T-cell (primary cell): Measurements from ENCODE around the gene CHEK1. TPM values are rescaled to one million over a fixed set of nuclear protein-coding genes. Genes with fewer than 3 reads are reported as not detected.

ENCODE experiments used
- ATAC-seq, 4 experiments: fragments of 200-7000 bp in 3 of 4; fragments of 150-1000 bp in 1 of 4; cut with Tn5 transposase; replicated peaks in 1 of 4; 1 replicate in 3 of 4; 2 replicates in 1 of 4; pipeline ENCODE4 v1.10.0; 2021; ENCODE audit warnings: moderate library complexity in 3 of 4, mild to moderate bottlenecking in 2 of 4, moderate number of reproducible peaks in 1 of 4
- CTCF ChIA-PET, 2 donors: fragments of 300-600 bp; sonication (Branson Sonifier 250); formaldehyde crosslinking; loops; one replicate each; lab custom pipeline; 2022; ENCODE audit warnings: antibody characterized with exemption in 2 of 2; lab: Charles Lee
- POLR2A ChIA-PET, 2 donors: fragments of 300-600 bp; sonication (Branson Sonifier 250); formaldehyde crosslinking; loops; one replicate each; lab custom pipeline; 2022; ENCODE audit warnings: antibody characterized with exemption in 2 of 2; lab: Charles Lee
- DNase-seq, 35 experiments: peaks; one replicate each; pipeline versions ENCODE4 v3.0.0 to v3.0.0-alpha.2; 2013 to 2023
- H3K27ac ChIP-seq: one replicate; pipeline ENCODE4 v1.5.1; 2013; ENCODE audit warnings: low read length
- H3K27me3 ChIP-seq, 2 experiments: replicated peaks in 1 of 2; 1 replicate in 1 of 2; 2 replicates in 1 of 2; pipeline versions ENCODE4 v1.6.1 to v1.7.0; 2013; ENCODE audit warnings: low read length in 1 of 2, mixed read lengths in 1 of 2; ENCODE audit not compliant: control insufficient read depth in 2 of 2, insufficient read depth in 2 of 2; ENCODE audit errors: extremely low read depth in 1 of 2
- H3K36me3 ChIP-seq, 2 donors: 1 replicate in 1 of 2; 2 replicates in 1 of 2; pipeline versions ENCODE4 v1.6.1 to v1.7.0; 2013; ENCODE audit warnings: low read length in 1 of 2; ENCODE audit not compliant: control insufficient read depth in 2 of 2, insufficient read depth in 1 of 2; ENCODE audit errors: extremely low read depth in 1 of 2
- H3K4me1 ChIP-seq, 2 experiments: 1 replicate in 1 of 2; 2 replicates in 1 of 2; pipeline versions ENCODE4 v1.6.1 to v1.7.0; 2013; ENCODE audit warnings: low read length in 2 of 2, mixed read lengths in 1 of 2; ENCODE audit not compliant: insufficient read depth in 2 of 2, control insufficient read depth in 1 of 2; ENCODE audit errors: extremely low read depth in 1 of 2
- H3K4me3 ChIP-seq, 2 donors: 1 replicate in 1 of 2; 2 replicates in 1 of 2; pipeline versions ENCODE4 v1.5.1 to v1.7.0; 2013; ENCODE audit warnings: mild to moderate bottlenecking in 2 of 2, low read length in 1 of 2, moderate library complexity in 1 of 2; ENCODE audit not compliant: control insufficient read depth in 1 of 2; ENCODE audit errors: extremely low read depth in 1 of 2
- H3K9me3 ChIP-seq: 2 replicates; pipeline ENCODE4 v1.7.0; 2013
- H3K27ac Mint-ChIP-seq, 2 donors: one replicate each; pipeline ENCODE4 v1.8.0; 2020 to 2021; ENCODE audit warnings: mild to moderate bottlenecking in 2 of 2, mixed read lengths in 2 of 2
- H3K27me3 Mint-ChIP-seq, 2 donors: one replicate each; pipeline ENCODE4 v1.8.0; 2021 to 2022; ENCODE audit warnings: mixed read lengths in 2 of 2
- H3K36me3 Mint-ChIP-seq: one replicate; pipeline ENCODE4 v1.8.0; 2021; ENCODE audit warnings: mixed read lengths
- H3K4me1 Mint-ChIP-seq, 3 donors: one replicate each; pipeline ENCODE4 v1.8.0; 2020 to 2022; ENCODE audit warnings: mixed read lengths in 3 of 3, mild to moderate bottlenecking in 1 of 3
- H3K4me3 Mint-ChIP-seq, 3 donors: one replicate each; pipeline ENCODE4 v1.8.0; 2020 to 2022; ENCODE audit warnings: mild to moderate bottlenecking in 3 of 3, mixed read lengths in 3 of 3, moderate library complexity in 3 of 3
- H3K9me3 Mint-ChIP-seq, 3 donors: one replicate each; pipeline ENCODE4 v1.8.0; 2020 to 2022; ENCODE audit warnings: mixed read lengths in 3 of 3
- WGBS: methylation state at CpG from one replicate; pipeline ENCODE4 v1.1.5; 2013; ENCODE audit warnings: missing lambda C conversion rate; ENCODE audit not compliant: insufficient coverage; 5-methylcytosine and 5-hydroxymethylcytosine counted together
- total RNA-seq, 35 experiments: library from RNA in 6 of 35; stranded (reverse) in 6 of 35; fragments of 120-200 nt in 1 of 35; gene quantifications; one replicate each; pipeline versions ENCODE4 v1.2.1 to v1.2.4 and lab custom pipeline; 2013 to 2026

CHEK1 gene
- total RNA-seq, 5 donors from 2014 or later (not counting 1 experiment from before 2014, with no cell fraction given), result 2.2 to 7.5 (median 3.2) TPM

DNA sequence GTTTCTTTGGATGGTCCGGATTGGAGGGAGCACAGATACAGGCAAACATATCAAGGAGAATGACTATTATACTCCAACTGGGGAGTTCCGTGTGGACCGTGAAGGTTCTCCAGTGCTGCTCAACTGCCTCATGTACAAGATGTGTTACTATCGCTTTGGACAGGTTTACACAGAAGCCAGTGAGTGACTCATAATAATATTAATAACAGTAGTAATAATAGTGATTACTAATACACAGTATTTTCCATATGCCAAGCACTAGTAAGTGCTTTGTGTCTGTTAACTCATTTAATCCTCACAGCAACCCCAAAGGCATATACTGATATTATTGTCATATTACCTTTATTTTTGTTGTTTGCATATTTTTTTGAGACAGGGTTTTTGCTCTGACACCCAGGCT, 6.6 kb upstream of the CHEK1 start:
- peaks cover 52% of the 10 kb centered on the region for H3K36me3 Mint-ChIP-seq
- H3K4me1 Mint-ChIP-seq, result no peaks in the 10 kb centered on the region
- POLR2A ChIA-PET, result interaction anchor here in 1 of 2 donors (0.6 kb wide), 1 partner anchor 33 kb away, joined by 3 read pairs; no protein-coding TSS in a partner anchor
- no peak overlapping the region for H3K4me3 ChIP-seq
- ATAC-seq (no peak), DNase-seq (no peak)
- CTCF ChIA-PET, result interaction anchor here in 1 of 2 donors (0.7 kb wide), 1 partner anchor 23 kb away, joined by 3 read pairs; no protein-coding TSS in a partner anchor
- H3K27me3 Mint-ChIP-seq, result no peaks in the 10 kb centered on the region
- H3K27me3 ChIP-seq, result no peaks in the 10 kb centered on the region
- no peak overlapping the region for H3K4me3 Mint-ChIP-seq
- no peak overlapping the region for H3K27ac Mint-ChIP-seq
- no peaks in the 10 kb centered on the region for H3K4me1 ChIP-seq
- no peaks in the 10 kb centered on the region for H3K9me3 Mint-ChIP-seq
- WGBS, result no CpG with 5 or more reads among the region's 4 CpGs
- no peak overlapping the region for H3K27ac ChIP-seq
- H3K36me3 ChIP-seq, result peaks cover 2 to 67% of the 10 kb centered on the region in 2 donors
- H3K9me3 ChIP-seq, result no peaks in the 10 kb centered on the region

DNA sequence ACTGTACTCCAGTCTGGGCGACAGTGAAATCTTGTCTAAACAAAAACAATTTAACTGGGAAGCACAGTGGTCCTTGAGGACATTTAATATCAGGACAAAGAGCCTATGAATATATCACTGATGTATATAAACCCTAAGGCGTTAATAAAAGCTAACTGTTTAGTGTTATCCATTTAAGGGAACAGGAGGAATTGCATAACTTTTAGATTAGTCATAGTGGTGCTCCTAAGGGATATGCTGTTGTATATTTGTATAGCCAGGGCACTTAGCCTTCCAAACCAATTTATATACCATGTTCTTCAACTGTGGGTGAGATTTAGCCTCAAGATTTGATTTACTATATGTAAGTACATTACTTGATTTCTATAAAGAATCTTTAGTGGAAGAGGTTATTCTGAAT, 3.0 kb upstream of the CHEK1 start:
- peaks cover 31% of the 10 kb centered on the region for H3K36me3 Mint-ChIP-seq
- Histone ChIP-seq H3K27ac (no peak overlapping the region), H3K9me3 (no peaks in the 10 kb centered on the region), H3K4me3 (no peak overlapping the region), H3K27me3 (no peaks in the 10 kb centered on the region), H3K4me1 (peaks cover 5 to 20% of the 10 kb centered on the region in 2 experiments), H3K36me3 (peaks cover 2 to 44% of the 10 kb centered on the region in 2 donors)
- no peak overlapping the region for H3K4me3 Mint-ChIP-seq
- CTCF ChIA-PET, result no interaction called here
- ATAC-seq (no peak), DNase-seq (no peak)
- H3K27me3 Mint-ChIP-seq, result no peaks in the 10 kb centered on the region
- no peaks in the 10 kb centered on the region for H3K9me3 Mint-ChIP-seq
- POLR2A ChIA-PET, result interaction anchor here in 1 of 2 donors (1.1 kb wide), 1 partner anchor 644 kb away, joined by 3 read pairs; no protein-coding TSS in a partner anchor
- peaks cover 17 to 20% (median 20%) of the 10 kb centered on the region in 3 donors for H3K4me1 Mint-ChIP-seq
- no CpG with 5 or more reads among the region's 2 CpGs for WGBS
- H3K27ac Mint-ChIP-seq, result no peak overlapping the region

DNA sequence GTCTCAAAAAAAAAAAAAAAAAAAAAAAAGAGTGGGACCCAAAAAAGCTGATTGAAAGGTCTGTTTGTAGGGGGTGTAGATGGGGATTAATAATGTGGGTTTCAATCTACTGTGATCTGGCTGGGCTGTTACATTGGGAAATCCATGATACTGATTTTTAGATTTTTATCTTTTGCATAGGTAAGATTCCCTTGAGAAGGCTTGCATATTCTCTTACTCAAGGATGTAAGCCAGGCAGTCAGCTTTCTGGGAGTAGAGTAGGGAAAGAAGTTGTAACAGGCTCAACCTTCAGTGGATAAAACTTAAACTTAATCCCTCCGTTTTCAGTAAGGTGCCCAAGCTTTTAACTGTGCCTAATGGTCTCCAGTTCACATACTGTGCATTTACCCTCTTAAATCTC, 1.9 kb upstream of the CHEK1 start:
- Histone ChIP-seq H3K4me1 (peaks cover 5 to 21% of the 10 kb centered on the region in 2 experiments), H3K9me3 (no peaks in the 10 kb centered on the region), H3K27ac (no peak overlapping the region), H3K4me3 (no peak overlapping the region), H3K36me3 (peaks cover 2 to 35% of the 10 kb centered on the region in 2 donors), H3K27me3 (no peaks in the 10 kb centered on the region)
- Mint-ChIP-seq H3K27me3 (no peaks in the 10 kb centered on the region), H3K4me1 (peaks cover 20 to 25% (median 20%) of the 10 kb centered on the region in 3 donors), H3K9me3 (no peaks in the 10 kb centered on the region), H3K36me3 (peaks cover 29% of the 10 kb centered on the region), H3K27ac (no peak overlapping the region), H3K4me3 (no peak overlapping the region)
- ChIA-PET CTCF (interaction anchor here (0.6 to 1.0 kb wide), 3 partner anchors 19 to 264 kb away, joined by 3 to 4 read pairs (median 4); no protein-coding TSS in a partner anchor), POLR2A (interaction anchor here in 1 of 2 donors (0.9 kb wide), 1 partner anchor 136 kb away, joined by 4 read pairs; no protein-coding TSS in a partner anchor)
- ATAC-seq (no peak), DNase-seq (no peak)
- no CpG with 5 or more reads among the region's 1 CpG for WGBS

DNA sequence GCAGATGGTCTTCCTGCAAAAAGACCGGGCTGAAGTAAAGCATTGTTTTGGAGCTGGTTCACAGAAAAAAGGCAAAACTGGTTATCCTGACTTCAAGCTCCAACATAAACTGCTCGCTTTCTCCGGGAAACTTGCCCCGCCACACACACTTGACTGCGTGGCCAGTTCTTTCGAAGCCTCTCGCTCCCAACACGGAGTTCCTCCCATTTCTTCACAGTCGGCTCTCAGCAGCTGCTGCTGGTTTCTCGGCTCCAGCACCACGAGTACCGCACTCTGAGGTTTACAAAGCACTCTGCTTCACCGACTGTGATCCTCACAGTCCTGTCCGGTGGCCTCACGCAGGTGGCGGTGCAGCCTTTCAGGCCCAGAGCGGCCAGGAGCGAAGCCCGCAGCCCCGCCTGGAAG, 264 bp downstream of the CHEK1 start:
- Mint-ChIP-seq H3K9me3 (no peaks in the 10 kb centered on the region), H3K4me1 (peaks cover 20 to 25% (median 20%) of the 10 kb centered on the region in 3 donors), H3K27me3 (no peaks in the 10 kb centered on the region), H3K27ac (peak overlapping the region; percentile 95 to 97), H3K4me3 (peak overlapping the region; percentile 92 to 99 (median 93)), H3K36me3 (peaks cover 15% of the 10 kb centered on the region)
- DNase-seq, result no peak
- peak in 1 of 4 experiments; percentile 36 for ATAC-seq
- no peaks in the 10 kb centered on the region for H3K9me3 ChIP-seq
- H3K36me3 ChIP-seq, result peaks cover 0 to 15% of the 10 kb centered on the region in 2 donors
- 2% methylated on average over 20 of the region's 20 CpGs for WGBS
- peaks cover 5 to 21% of the 10 kb centered on the region in 2 experiments for H3K4me1 ChIP-seq
- POLR2A ChIA-PET, result interaction anchor here (0.9 to 1.2 kb wide), 4 partner anchors 31 to 56 kb away, joined by 3 to 6 read pairs (median 4); partner anchors contain the start of genes EI24 (in 2 of the 2) and STT3A (in 1 of the 2)
- H3K27me3 ChIP-seq, result no peaks in the 10 kb centered on the region
- CTCF ChIA-PET, result interaction anchor here (0.5 to 1.9 kb wide), 6 partner anchors 33 to 256 kb away, joined by 3 to 14 read pairs (median 6); partner anchors contain the start of genes EI24 (in 1 of the 2) and STT3A (in 1 of the 2)
- H3K4me3 ChIP-seq, result peak overlapping the region; percentile 91
- H3K27ac ChIP-seq, result peak overlapping the region; percentile 97

DNA sequence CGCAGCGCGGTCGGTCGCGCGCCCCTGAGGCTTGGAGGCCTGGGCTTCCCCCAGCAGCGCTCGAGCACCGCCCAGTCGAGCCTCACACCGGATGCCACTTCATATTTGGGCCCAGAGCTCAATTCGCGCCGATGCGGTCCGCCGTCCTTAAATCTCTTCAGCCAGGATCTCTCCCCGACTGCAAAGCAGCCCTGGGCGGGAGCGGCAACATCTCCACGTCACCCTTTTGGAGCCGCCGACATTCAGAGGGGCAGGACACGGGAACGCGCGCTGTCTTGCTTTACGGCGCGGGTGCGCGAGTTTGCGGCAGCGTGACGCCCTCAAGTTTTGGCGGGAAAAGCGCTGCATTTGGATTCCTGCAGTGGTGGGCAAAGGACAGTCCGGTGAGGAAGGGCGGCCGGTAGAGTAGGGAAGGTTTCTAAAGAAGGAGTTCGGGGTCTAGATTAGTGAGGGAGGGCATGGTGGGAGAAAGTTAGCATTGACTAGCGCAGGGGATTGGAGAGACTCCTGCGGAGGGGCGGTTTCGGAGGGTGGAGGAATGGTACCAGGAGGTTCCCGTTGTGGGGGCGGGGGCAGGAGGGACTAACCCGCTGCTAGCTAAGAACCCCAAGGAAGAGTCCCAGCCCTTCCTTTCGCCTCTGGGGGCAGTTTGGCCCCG, 796 bp downstream of the CHEK1 start:
- Histone ChIP-seq H3K9me3 (no peaks in the 10 kb centered on the region), H3K36me3 (peaks cover 0 to 10% of the 10 kb centered on the region in 2 donors), H3K27me3 (no peaks in the 10 kb centered on the region), H3K4me3 (peak overlapping the region; percentile 91), H3K4me1 (peaks cover 5 to 21% of the 10 kb centered on the region in 2 experiments), H3K27ac (peak overlapping the region; percentile 97)
- H3K9me3 Mint-ChIP-seq, result no peaks in the 10 kb centered on the region
- peak overlapping the region; percentile 95 to 97 for H3K27ac Mint-ChIP-seq
- no peaks in the 10 kb centered on the region for H3K27me3 Mint-ChIP-seq
- WGBS, result under 1% methylated on average over 49 of the region's 51 CpGs
- peaks cover 20 to 25% (median 20%) of the 10 kb centered on the region in 3 donors for H3K4me1 Mint-ChIP-seq
- ATAC-seq (peak; percentile 94 to 95 (median 95)), DNase-seq (peak; percentile 59 to 87 (median 74))
- H3K4me3 Mint-ChIP-seq, result peak overlapping the region; percentile 92 to 99 (median 93)
- ChIA-PET POLR2A (interaction anchor here (0.6 to 1.2 kb wide), 5 partner anchors 32 to 56 kb away, joined by 3 to 6 read pairs (median 3); partner anchors contain the start of genes EI24 (in 2 of the 2) and STT3A (in 1 of the 2)), CTCF (interaction anchor here in 1 of 2 donors (0.8 to 1.9 kb wide), 6 partner anchors 34 to 113 kb away, joined by 3 to 14 read pairs (median 4); partner anchors contain the start of genes EI24 and STT3A)
- peaks cover 10% of the 10 kb centered on the region for H3K36me3 Mint-ChIP-seq
